Renal pelvis (tissue), 12 donors: ENCODE data around the gene NUP62CL. TPM values are rescaled to one million over a fixed set of nuclear protein-coding genes. Genes with fewer than 3 reads are reported as not detected.
"Not testable (repeated sequence)": the region's sequence is repeated elsewhere in the genome, so short reads cannot be mapped to it uniquely, and the experiment has no call there.

ENCODE experiments used
- DNase-seq: peaks from one replicate; pipeline ENCODE4 v3.0.0-alpha.2; 2013
- long read RNA-seq, 16 experiments: transcript quantifications; one replicate each; lab custom pipeline, GENCODE V29; 2026
- polyA plus RNA-seq, 3 donors: library from polyadenylated mRNA; unstranded; fragments of 120-200 nt; gene quantifications; one replicate each; pipeline ENCODE4 v1.2.1, GENCODE V29; 2013; ENCODE audit not compliant: insufficient read length in 3 of 3

NUP62CL gene, protein sequence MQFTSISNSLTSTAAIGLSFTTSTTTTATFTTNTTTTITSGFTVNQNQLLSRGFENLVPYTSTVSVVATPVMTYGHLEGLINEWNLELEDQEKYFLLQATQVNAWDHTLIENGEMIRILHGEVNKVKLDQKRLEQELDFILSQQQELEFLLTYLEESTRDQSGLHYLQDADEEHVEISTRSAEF
- 10 to 100 TPM; 10.8 to 17.9 (median 13.0) TPM for polyA plus RNA-seq
- long read RNA-seq, donor 1, partial matches to known transcripts = 0 of 1 reads
- long read RNA-seq, donor 1, other reads (novel, unspliced or antisense) = 0 of 1 reads
- long read RNA-seq, donor 2, partial matches to known transcripts = 0 of 1 reads
- long read RNA-seq, donor 2, other reads (novel, unspliced or antisense) = 0 of 1 reads
- long read RNA-seq, donor 3, partial matches to known transcripts = 0 of 1 reads
- long read RNA-seq, donor 3, other reads (novel, unspliced or antisense) = 0 of 1 reads
- long read RNA-seq, donor 4, partial matches to known transcripts = 0 of 1 reads
- long read RNA-seq, donor 4, other reads (novel, unspliced or antisense) = 0 of 1 reads
- long read RNA-seq, donor 5 = 0 reads
- long read RNA-seq, donor 6, partial matches to known transcripts = 0 of 1 reads
- long read RNA-seq, donor 6, other reads (novel, unspliced or antisense) = 0 of 1 reads
- long read RNA-seq, donor 7, partial matches to known transcripts = 0 of 1 reads
- long read RNA-seq, donor 7, other reads (novel, unspliced or antisense) = 0 of 1 reads
- long read RNA-seq, donor 8 = 0 reads
- long read RNA-seq, donor 9 = 0 reads
- long read RNA-seq, donor 10 = 0 reads
- long read RNA-seq, donor 11, partial matches to known transcripts = 0 of 1 reads
- long read RNA-seq, donor 11, other reads (novel, unspliced or antisense) = 0 of 1 reads
- long read RNA-seq, donor 12, partial matches to known transcripts = 6 of 8 reads
- long read RNA-seq, donor 12, other reads (novel, unspliced or antisense) = 0 of 8 reads
- long read RNA-seq, donor 13 = 0 reads
- long read RNA-seq, donor 14, partial matches to known transcripts = 0 of 1 reads
- long read RNA-seq, donor 14, other reads (novel, unspliced or antisense) = 0 of 1 reads
- long read RNA-seq, donor 15 = 0 reads
- long read RNA-seq, donor 16 = 0 reads

DNA sequence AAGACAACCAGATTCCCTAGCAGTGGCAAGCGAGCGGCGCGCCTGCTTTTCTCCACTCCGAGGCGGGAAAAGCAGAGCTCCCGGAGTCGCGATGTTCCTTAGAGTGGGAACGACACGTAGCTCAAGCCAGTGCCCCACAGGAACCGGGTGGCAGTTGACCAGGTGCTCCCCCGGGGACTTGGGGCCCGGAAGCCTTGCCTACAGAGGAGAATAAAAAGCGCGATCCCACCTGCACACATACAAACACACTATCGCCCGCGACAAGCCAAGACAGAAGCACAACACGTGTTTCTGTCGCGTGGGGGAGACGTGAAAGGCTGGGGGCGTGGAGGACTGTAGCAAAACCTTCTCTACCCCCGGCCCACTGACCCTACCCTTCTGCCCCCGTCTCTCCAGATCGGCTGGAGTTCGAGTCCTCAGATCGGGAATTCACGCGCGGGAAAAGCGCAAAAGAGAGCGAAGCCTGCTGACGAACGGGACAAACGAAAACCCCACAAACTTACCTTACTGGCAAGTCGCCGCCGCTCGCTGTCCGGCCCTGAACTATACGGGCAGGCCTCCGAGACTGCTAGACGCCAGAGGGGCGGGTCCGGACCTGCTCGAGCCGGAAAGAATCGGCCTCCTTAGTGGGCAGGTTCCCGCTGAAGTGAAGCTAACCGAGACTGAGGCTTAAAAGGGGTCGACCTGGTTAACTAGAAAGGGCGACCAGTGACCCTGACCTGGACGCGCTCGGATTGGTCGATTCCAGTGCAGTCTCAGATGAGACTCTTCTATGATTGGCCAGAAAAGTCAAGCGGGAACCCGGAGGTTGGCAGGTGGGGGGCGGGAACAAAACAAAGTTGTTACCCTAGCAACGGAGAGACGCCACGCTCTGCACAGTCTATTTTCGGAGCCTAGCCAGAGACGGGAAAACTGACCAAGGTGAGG is at the start of gene NUP62CL, which contains the start of gene DNAAF6:
Gene NUP62CL (minus strand): TSS at position 664 of the 927 bp plus-strand sequence. CDS start 31,287 bp downstream, outside the sequence.
Gene DNAAF6 (plus strand): TSS at position 842 of the 927 bp plus-strand sequence. CDS start 6,265 bp downstream, outside the sequence.
- DNase-seq = peak; percentile 74

- DNase-seq = no peak
Observed at GRCh38 chrX:107228486-107228819, 22.2 kb upstream of the NUP62CL start.

DNA sequence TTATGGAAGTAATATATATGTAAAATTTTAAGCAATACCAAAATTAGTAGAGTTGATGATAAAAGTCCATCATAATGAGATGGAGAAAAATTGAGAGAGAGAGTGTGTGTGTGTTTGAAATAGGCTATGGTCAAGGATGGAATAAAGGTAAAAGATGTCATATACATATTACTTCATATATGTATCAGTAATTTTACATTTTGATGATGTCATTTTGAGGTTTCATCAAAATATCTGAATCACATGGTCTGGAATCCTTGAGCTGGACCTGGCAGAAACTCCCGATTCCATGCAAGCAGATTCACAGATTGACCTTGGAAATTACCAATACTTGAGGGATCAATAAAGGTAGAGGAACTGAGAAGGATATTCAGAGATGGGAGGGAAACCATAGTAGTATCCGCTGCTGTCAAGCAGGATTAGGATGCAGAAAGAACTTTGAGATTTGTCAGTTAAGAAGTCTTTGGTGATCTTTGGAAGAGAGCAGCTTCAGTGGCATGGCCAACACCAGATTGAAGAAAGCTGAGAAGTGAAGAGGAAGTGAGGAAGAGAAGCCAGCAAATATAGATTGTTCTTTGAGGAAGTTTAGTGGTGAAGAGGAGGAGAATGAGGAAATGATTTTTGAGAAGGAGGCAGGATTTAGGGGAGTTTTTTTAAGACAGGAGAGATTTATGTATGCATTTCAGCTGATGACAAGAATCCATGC is 21.7 kb upstream of the NUP62CL start:
- no peak for DNase-seq

GRCh38 chrX:107226757-107227156 is 20.5 kb upstream of the NUP62CL start:
- DNase-seq = no peak

DNA sequence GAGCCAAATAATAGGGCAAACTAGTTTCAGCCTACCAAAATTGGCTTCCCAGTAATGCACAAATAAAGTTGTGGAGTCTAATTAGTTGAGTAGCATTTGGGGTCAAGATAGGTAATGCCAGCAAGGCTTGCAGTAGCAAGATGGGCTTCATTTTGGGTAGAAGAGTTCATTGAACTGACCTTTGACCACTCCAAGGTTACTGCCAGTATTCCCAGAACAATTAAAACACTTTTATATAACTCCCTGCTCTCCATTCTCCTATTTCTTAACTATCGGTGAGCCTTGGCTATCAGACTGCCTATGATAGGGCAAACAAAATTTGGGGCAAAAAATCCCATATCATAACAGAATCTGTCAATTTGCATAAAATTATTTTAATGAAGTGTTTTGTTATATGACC is 7.2 kb upstream of the NUP62CL start:
- no peak for DNase-seq

DNA sequence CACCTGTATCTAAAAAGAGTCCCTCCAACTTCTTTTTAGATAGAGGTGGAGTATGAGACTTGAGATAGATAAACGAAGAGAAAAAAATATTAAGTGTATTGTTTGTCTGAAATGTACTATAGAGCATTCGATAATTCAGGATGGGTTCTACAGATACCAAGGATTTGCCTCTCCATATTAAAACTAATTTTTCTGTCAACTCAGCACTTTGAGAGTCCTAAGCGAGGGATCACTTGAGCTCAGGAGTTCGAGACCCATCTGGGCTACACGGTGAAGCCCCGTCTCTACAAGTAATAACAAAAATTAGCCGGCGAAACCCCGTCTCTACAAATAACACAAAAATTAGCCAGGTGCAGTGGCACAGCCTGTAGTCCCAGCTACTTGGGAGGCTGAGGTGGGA is 1.7 kb upstream of the NUP62CL start:
- no peak for DNase-seq

DNA sequence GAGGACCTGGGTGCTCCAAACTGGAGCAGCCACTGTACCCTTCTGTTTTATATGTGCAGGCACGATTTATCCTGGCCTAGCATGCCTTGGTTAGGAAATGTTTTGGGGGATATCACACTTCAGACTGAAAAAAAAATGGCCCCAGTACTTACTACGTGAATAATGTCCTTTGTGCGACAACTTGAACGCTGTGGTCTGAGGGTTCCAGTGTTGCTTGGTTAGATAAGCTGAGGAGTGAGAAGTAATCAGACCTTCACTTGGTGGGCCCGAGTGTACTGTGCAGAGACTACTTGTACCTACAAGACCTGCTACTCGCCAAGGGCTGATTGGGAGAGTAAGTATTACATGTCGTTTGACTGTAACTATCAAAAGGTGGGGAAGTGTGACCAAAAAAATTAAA is 856 bp upstream of the NUP62CL start:
- DNase-seq = no peak

- DNase-seq = no peak
Observed at GRCh38 chrX:107206697-107207065, 448 bp upstream of the NUP62CL start.

DNA sequence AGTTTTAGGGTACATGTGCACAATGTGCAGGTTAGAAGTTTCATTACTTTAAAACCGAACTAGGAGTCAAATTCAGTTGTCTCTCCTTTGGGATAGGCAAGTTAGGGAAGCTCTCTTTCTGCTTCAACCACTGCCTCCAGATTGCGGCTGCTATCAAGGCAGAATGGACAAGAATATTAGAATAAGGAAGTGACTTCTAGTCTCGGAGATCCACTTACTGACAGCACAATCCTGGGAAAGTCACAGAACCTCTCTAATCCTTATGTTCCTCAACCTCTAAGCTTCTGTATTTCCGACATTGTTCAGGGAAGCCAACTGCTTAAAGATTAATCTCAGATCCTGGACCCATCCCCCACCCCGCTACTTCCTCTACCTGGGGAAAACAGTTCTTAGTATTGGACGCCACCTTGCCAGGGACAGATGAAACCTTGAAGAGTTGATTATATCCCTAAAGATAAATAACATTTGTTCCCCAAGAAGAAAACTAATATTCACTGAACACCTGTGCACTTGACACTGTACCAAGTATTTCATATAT is 2.1 kb downstream of the NUP62CL start:
- DNase-seq = no peak

DNA sequence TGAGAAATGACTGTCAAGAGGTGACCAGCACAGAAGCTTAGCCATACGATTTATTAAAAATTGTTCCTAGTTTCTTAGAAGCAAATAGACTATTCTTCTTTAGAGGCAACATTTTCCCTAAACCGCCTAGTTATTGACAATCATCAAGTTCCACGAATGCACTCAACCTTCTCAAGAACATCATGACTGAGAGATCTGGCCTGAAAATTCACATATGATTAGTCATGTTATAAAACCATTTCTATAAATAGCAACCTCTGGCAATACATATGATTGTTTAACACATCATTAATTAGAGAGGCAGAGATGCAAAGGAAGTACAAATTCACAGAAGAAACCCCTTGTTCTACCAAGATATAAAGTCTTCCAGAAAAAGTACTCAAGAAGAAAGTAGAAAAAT is 6.7 kb downstream of the NUP62CL start:
- DNase-seq = no peak

GRCh38 chrX:107198074-107198473 is 8.2 kb downstream of the NUP62CL start:
- DNase-seq = not testable (repeated sequence)

GRCh38 chrX:107197319-107197718 is 8.9 kb downstream of the NUP62CL start:
- DNase-seq = no peak

DNA sequence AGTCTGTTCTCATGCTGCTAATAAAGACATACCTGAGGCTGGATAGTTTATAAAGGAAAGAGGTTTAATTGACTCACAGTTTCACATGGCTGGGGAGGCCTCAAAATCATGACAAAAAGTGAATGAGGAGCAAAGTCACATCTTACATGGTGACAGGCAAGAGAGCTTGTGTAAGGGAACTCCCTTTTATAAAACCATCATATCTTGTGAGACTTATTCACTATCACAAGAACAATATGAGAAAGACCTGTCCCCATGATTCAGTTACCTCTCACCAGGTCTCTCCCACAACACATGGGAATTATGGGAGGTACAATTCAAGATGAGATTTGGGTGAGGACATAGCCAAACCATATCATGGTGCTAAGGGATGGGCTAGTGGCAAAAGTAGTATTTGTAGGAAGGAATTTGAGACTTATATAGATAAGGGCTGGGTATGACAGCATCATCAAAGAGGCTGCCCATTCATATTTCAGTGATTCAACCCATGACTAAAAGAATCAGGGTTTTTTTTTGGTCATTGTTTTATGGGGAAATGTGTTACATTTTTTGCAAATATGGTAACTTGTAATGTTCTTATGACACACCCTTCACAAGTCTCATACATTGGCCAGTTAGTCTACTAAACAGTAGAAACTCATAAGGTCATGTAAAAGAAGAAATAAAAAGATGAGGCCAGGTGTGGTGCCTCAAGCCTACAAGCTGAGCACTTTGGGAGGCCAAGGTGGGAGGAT is 34.7 kb downstream of the NUP62CL start:
- DNase-seq = no peak

DNA sequence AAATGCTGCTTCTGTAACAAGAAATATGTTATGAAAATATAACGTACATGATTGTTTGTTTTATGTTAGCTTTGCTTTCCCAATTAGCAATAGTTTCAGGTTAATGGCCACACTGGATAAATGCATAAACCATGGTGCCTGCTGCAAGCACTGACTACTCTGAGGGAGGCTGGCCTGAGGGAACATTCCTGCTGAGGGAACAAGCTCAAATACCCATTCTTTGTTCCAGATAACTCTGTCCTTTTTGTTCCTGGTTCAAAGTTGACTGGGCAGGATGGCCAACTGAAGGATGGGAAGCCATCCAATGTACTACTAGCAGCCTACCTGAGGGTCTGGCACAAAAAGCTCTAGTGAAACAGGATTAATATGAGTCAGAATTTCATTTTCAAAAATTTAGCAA is 37.5 kb downstream of the NUP62CL start:
- no peak for DNase-seq

GRCh38 chrX:107168257-107168656 is 38.0 kb downstream of the NUP62CL start:
- DNase-seq = no peak

GRCh38 chrX:107167163-107167921 is 38.9 kb downstream of the NUP62CL start:
- no peak for DNase-seq

GRCh38 chrX:107157618-107158017 is 48.6 kb downstream of the NUP62CL start:
- DNase-seq = not testable (repeated sequence)

DNA sequence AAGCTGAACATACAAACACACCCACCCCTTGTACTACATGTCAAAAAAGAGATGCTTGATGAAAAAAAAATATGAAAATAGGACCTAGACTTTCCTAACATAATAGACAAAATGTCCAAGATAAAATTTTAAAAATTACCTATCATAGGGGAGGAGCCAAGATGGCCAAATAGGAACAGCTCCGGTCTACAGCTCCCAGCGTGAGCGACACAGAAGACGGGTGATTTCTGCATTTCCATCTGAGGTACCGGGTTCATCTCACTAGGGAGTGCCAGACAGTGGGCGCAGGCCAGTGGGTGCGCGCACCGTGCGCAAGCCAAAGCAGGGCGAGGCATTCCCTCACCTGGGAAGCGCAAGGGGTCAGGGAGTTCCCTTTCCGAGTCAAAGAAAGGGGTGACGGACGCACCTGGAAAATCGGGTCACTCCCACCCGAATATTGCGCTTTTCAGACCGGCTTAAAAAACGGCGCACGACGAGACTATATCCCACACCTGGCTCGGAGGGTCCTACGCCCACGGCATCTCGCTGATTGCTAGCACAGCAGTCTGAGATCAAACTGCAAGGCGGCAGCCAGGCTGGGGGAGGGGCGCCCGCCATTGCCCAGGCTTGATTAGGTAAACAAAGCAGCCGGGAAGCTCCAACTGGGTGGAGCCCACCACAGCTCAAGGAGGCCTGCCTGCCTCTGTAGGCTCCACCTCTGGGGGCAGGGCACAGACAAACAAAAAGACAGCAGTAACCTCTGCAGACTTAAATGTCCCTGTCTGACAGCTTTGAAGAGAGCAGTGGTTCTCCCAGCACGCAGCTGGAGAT is 50.4 kb downstream of the NUP62CL start:
- not testable (repeated sequence) for DNase-seq
